ENCODE measurements around the gene RNU7-1. TPM values are rescaled to one million over a fixed set of nuclear protein-coding genes. Genes with fewer than 3 reads are reported as not detected.

The RNU7-1 gene
- polyA plus RNA-seq, 1 donor: not detected

- no peak for DNase-seq
Observed at GRCh38 chr12:6954316-6955107, 10.9 kb downstream of the RNU7-1 start.

GRCh38 chr12:6955108-6956020 lies 11.7 kb downstream of the RNU7-1 start:
- no peak for DNase-seq

GRCh38 chr12:6956021-6956727 lies 12.6 kb downstream of the RNU7-1 start:
- no peak for DNase-seq

- no peak for DNase-seq
Observed at GRCh38 chr12:6957151-6957701, 13.6 kb downstream of the RNU7-1 start.

- no peak for DNase-seq
Observed at GRCh38 chr12:6957741-6958608, 14.4 kb downstream of the RNU7-1 start.

- DNase-seq: no peak
Observed at GRCh38 chr12:6958609-6959057, 15.0 kb downstream of the RNU7-1 start.

GRCh38 chr12:6959058-6959804 lies 15.6 kb downstream of the RNU7-1 start:
- no peak for DNase-seq

GRCh38 chr12:6959805-6960592 lies 16.4 kb downstream of the RNU7-1 start:
- DNase-seq: no peak

- DNase-seq: no peak
Observed at GRCh38 chr12:6960593-6961277, 17.1 kb downstream of the RNU7-1 start.

GRCh38 chr12:6961278-6961694 lies 17.7 kb downstream of the RNU7-1 start:
- no peak for DNase-seq

- DNase-seq: no peak
Observed at GRCh38 chr12:6961695-6962284, 18.2 kb downstream of the RNU7-1 start.

GRCh38 chr12:6962285-6963015 lies 18.8 kb downstream of the RNU7-1 start:
- no peak for DNase-seq

- no peak for DNase-seq
Observed at GRCh38 chr12:6963016-6963731, 19.6 kb downstream of the RNU7-1 start.

GRCh38 chr12:6963791-6964413 lies 20.3 kb downstream of the RNU7-1 start:
- DNase-seq: no peak

- DNase-seq: no peak
Observed at GRCh38 chr12:6964605-6965025, 21.0 kb downstream of the RNU7-1 start.

GRCh38 chr12:6965026-6965661 lies 21.5 kb downstream of the RNU7-1 start:
- peak; percentile 90 for DNase-seq

Measured in hindlimb muscle (tissue), 1 donor.